Ovary (tissue), 9 donors: Measurements from ENCODE around the gene CFAP73. TPM values are rescaled to one million over a fixed set of nuclear protein-coding genes. Genes with fewer than 3 reads are reported as not detected.

Source experiments
- DNase-seq, 5 donors: peaks; one replicate each; pipeline ENCODE4 v3.0.0-alpha.2; 2019 to 2020
- H3K27ac ChIP-seq, 2 donors: fragments of 200-600 bp; one replicate each; pipeline versions ENCODE4 v1.5.1 to v1.8.0; 2019 to 2022
- H3K27me3 ChIP-seq: fragments of 200-600 bp; one replicate; pipeline ENCODE4 v1.8.0; 2022
- H3K36me3 ChIP-seq: fragments of 200-600 bp; sonication (generic); one replicate; pipeline ENCODE4 v1.5.1; 2019
- H3K4me1 ChIP-seq: one replicate; pipeline ENCODE4 v1.8.1; 2013; ENCODE audit warnings: mild to moderate bottlenecking, moderate library complexity; ENCODE audit not compliant: insufficient read depth
- H3K4me3 ChIP-seq: fragments of 200-600 bp; sonication (generic); one replicate; pipeline ENCODE4 v1.5.1; 2017
- H3K9me3 ChIP-seq, 2 donors: fragments of 200-600 bp in 1 of 2; sonication (generic) in 1 of 2; one replicate each; pipeline versions ENCODE4 v1.5.1 to v1.8.1; 2013 to 2019; ENCODE audit warnings: mild to moderate bottlenecking in 1 of 2, moderate library complexity in 1 of 2
- EP300 ChIP-seq: sonication (generic); formaldehyde crosslinking; IDR thresholded peaks from one replicate; pipeline ENCODE4 v1.6.1; 2017; ENCODE audit warnings: antibody characterized with exemption
- POLR2A ChIP-seq: fragments of 450-650 bp; IDR thresholded peaks from one replicate; pipeline ENCODE4 v1.6.1; 2017; ENCODE audit warnings: antibody characterized with exemption, mild to moderate bottlenecking, moderate library complexity
- WGBS, 3 donors: extraction: QIAGEN DNeasy Blood & Tissue Kit in 1 of 3; methylation state at CpG; one replicate each; pipeline versions ENCODE4 v1.1.5 to v1.1.7; 2013 to 2017; 5-methylcytosine and 5-hydroxymethylcytosine counted together
- intact Hi-C, 4 donors: fragments of 100-400 bp; cut with DNase I; formaldehyde crosslinking; loops; one replicate each; pipeline versions ENCODE4 v1.11.0 to v1.15.1; 2022 to 2023
- polyA plus RNA-seq, 2 donors: library from polyadenylated mRNA; stranded (reverse); fragments of 200-250 nt in 1 of 2; fragments of 350-450 nt in 1 of 2; fragmentation: Illumina TruSeq in 1 of 2; extraction: RNeasy Lipid Tissue Mini Kit (QIAGEN cat#74804) in 1 of 2; gene quantifications; one replicate each; pipeline ENCODE4 v1.2.3, GENCODE V29; 2013 to 2014
- total RNA-seq, 7 donors: library from RNA; depleted of rRNA in 2 of 7; stranded (reverse); fragments of >200 nt in 2 of 7; fragmentation: NEBNext Ultra II Directional in 3 of 7; extraction: Animal tissue kit (Norgen Biotek cat#: 25700) in 3 of 7; gene quantifications; one replicate each; pipeline versions ENCODE4 v1.1.0 to v1.2.4, GENCODE V29; 2016 to 2023
- TF ChIP-seq, protein P1 (sequence below), 3 donors: fragments of 450-650 bp in 2 of 3; fragments of 200-600 bp in 1 of 3; IDR thresholded peaks; one replicate each; pipeline versions ENCODE4 v1.5.1 to v1.8.0; 2016 to 2022; ENCODE audit warnings: antibody characterized with exemption in 3 of 3, mild to moderate bottlenecking in 1 of 3
- donor health status: DM: no; HTN: no; CAD: no; lungs with moderate emphysema.
- donor health status: DM: no; HTN: no; CAD: no.
- donor health status: Bipolar disorder and iron deficiency.
- donor health status: DM: yes; HTN: yes; CAD: no.
- donor health status: DM: no; HTN: no; CAD: no.
- donor health status: DM: yes; HTN: yes; CAD: no.

Gene CFAP73
- total and polyA plus RNA-seq, 9 donors: 0.15 to 38.3 (median 1.5) TPM; not detected in 3

DNA sequence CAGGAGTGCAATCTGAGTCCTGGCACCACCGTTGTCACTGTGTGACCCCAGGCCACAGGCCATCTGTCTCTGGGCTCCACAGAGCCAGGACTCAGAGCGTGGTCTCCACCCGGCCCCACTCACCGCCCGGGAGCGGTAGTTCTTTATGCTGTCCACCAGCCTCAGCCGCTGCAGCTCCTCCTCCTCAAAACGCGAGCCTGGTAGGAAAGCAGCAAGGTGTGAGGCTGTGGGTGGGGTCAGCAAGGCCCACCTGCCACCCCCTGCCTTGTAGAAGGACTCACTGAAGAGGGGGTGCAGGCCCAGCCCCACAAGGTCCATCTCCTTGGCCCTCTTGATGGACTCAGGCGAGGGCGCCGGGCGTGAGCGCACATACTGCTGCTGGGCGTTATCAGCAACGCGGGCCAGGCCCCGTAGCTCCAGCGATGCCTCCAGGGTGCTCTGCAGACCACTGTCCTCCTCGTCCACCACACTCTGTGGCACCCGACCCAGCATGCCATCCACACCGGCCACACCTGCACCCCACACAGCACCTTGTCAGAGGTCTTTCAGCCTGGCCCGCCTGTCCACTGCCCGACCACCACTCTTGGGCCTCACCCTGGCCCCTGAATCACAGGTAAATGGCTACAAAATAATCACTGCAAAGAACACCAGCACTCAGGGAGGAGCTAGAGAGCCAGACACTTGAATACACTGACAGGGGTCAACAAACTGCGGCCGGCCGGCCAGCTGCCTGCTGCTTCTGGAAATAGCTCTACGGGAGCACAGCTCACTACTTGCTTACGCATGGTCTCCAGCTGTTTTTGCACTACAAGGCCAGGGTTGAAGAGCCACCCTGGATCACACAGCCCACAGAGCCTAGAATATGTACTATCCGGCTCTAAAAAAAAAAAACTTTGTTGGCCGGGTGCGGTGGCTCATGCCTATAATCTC lies 16.3 kb downstream of the CFAP73 start:
- intact Hi-C loops: loop anchor here in 2 of 4 donors (5.0 to 10.0 kb wide), 2 partner anchors 113 to 121 kb away; no protein-coding TSS in a partner anchor
- Histone ChIP-seq H3K36me3 (no peaks in the 10 kb centered on the region), H3K4me3 (no peak overlapping the region), H3K9me3 (no peaks in the 10 kb centered on the region), H3K27me3 (no peaks in the 10 kb centered on the region), H3K27ac (no peak overlapping the region), H3K4me1 (no peaks in the 10 kb centered on the region)
- DNase-seq: no peak
- no peak for TF ChIP-seq EP300
- WGBS, 3 donors: 77 to 85% (median 83%) methylated on average over 32 of the region's 32 CpGs

DNA sequence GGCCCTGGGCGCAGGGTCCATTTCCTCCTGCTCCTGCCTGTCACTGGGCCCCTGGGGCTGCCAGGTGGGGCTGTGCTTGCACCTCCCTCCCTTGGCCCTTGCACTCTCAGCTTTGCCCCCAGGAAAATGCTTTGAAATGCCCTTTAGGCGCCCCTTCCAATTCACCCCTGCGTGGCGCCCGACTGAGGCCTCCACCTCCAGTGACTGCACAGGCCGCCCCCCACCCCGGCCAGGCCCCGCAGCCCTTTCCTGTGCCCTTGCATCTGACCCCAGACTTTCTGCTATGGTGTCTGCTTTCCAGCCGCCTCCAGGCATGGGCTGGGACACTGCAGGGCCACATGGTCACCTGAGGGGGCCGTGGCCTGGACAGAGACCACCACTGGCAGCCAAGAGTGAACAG lies 18.3 kb downstream of the CFAP73 start:
- DNase-seq: no peak
- 89 to 94% (median 93%) methylated on average over 10 of the region's 10 CpGs for WGBS, 3 donors
- intact Hi-C loops: loop anchor here in 2 of 4 donors (5.0 to 10.0 kb wide), 2 partner anchors 116 to 123 kb away; no protein-coding TSS in a partner anchor
- Histone ChIP-seq H3K27ac (no peak overlapping the region), H3K4me1 (no peaks in the 10 kb centered on the region), H3K27me3 (no peaks in the 10 kb centered on the region), H3K9me3 (no peaks in the 10 kb centered on the region), H3K4me3 (no peak overlapping the region), H3K36me3 (no peaks in the 10 kb centered on the region)
- TF ChIP-seq, protein P1, sequence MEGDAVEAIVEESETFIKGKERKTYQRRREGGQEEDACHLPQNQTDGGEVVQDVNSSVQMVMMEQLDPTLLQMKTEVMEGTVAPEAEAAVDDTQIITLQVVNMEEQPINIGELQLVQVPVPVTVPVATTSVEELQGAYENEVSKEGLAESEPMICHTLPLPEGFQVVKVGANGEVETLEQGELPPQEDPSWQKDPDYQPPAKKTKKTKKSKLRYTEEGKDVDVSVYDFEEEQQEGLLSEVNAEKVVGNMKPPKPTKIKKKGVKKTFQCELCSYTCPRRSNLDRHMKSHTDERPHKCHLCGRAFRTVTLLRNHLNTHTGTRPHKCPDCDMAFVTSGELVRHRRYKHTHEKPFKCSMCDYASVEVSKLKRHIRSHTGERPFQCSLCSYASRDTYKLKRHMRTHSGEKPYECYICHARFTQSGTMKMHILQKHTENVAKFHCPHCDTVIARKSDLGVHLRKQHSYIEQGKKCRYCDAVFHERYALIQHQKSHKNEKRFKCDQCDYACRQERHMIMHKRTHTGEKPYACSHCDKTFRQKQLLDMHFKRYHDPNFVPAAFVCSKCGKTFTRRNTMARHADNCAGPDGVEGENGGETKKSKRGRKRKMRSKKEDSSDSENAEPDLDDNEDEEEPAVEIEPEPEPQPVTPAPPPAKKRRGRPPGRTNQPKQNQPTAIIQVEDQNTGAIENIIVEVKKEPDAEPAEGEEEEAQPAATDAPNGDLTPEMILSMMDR (IDR thresholded peaks at IDR 0.05): no peak
- no peak for TF ChIP-seq POLR2A
- TF ChIP-seq EP300: no peak

DNA sequence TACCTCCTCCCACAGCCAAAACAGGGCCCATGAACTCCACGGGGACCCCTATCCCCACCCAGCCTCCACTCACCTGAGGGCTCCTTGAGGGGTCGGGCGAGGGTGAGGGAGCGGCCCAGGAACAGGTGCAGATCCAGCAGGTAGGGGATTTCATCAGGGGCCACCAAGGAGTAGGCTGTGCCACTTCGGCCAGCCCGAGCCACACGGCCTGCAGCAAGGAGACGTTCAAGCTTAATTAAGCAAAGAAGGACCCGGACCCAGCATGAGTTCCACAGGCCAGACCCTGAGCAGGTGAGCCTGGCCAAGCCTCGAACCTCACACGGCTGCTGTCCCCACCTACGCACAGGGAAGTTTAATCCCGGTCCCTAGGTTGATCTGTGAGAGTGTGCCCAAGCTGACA lies 20.2 kb downstream of the CFAP73 start:
- 93 to 94% (median 94%) methylated on average over 12 to 13 of the region's 13 CpGs for WGBS, 3 donors
- H3K36me3 ChIP-seq: no peaks in the 10 kb centered on the region
- H3K27ac ChIP-seq: no peak overlapping the region
- no peak for TF ChIP-seq EP300
- TF ChIP-seq, protein P1 (IDR thresholded peaks at IDR 0.05): no peak
- TF ChIP-seq POLR2A: no peak
- intact Hi-C loops: loop anchor here in 3 of 4 donors (5.0 to 10.0 kb wide), 3 partner anchors 117 to 265 kb away; no protein-coding TSS in a partner anchor
- no peaks in the 10 kb centered on the region for H3K27me3 ChIP-seq
- no peak for DNase-seq
- H3K4me1 ChIP-seq: peaks cover 4% of the 10 kb centered on the region
- H3K9me3 ChIP-seq: no peaks in the 10 kb centered on the region
- H3K4me3 ChIP-seq: no peak overlapping the region

DNA sequence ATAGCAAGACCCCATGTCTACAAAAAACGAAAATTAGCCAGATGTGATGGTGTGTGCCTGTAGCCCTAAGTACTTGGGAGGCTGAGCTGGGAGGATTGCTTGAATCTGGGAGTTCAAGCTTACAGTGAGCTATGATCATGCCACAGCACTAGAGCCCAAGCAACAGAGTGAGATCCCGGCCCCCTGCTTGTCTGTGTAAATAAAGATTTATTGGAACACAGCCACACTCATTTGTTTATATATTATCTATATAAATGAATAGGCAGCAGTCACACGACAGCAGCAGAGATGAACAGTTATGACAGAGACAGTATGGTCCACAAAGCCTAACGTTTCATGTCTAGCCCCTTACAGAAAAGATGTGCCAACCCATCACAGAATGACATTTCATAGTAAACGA lies 20.9 kb downstream of the CFAP73 start:
- intact Hi-C loops: loop anchor here in 2 of 4 donors (5.0 to 10.0 kb wide), 2 partner anchors 118 to 264 kb away; no protein-coding TSS in a partner anchor
- Histone ChIP-seq H3K4me3 (no peak overlapping the region), H3K4me1 (peaks cover 4% of the 10 kb centered on the region), H3K9me3 (no peaks in the 10 kb centered on the region), H3K27ac (no peak overlapping the region), H3K36me3 (no peaks in the 10 kb centered on the region), H3K27me3 (no peaks in the 10 kb centered on the region)
- WGBS, 3 donors: 93 to 96% (median 95%) methylated on average over 5 of the region's 5 CpGs
- no peak for DNase-seq
- no peak for TF ChIP-seq POLR2A
- no peak for TF ChIP-seq EP300
- TF ChIP-seq, protein P1 (IDR thresholded peaks at IDR 0.05): no peak

DNA sequence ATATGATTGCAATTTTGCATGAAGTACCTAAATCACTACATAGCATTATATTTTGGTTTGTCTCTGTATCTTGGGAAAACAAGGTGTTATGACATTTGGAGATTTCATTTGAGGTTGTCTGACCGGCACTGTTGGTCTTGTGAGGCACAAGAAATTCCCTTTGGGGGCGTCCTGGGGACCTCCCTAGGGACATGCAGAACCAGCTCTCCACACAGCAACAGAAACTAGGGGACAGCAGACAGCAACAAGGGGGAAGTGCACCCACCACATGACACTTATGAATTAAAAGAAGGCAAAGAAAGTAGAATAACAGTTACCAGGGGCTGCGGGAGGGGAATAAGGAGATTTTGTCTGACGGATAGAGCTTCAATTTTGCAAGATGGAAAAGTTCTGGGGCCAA lies 21.4 kb downstream of the CFAP73 start:
- Histone ChIP-seq H3K27me3 (no peaks in the 10 kb centered on the region), H3K27ac (no peak overlapping the region), H3K4me1 (peaks cover 4% of the 10 kb centered on the region), H3K4me3 (no peak overlapping the region), H3K36me3 (no peaks in the 10 kb centered on the region), H3K9me3 (no peaks in the 10 kb centered on the region)
- intact Hi-C loops: loop anchor here in 2 of 4 donors (5.0 to 10.0 kb wide), 2 partner anchors 119 to 264 kb away; no protein-coding TSS in a partner anchor
- DNase-seq: no peak
- no peak for TF ChIP-seq POLR2A
- TF ChIP-seq, protein P1 (IDR thresholded peaks at IDR 0.05): no peak
- TF ChIP-seq EP300: no peak
- 90 to 93% (median 91%) methylated on average over 4 of the region's 4 CpGs for WGBS, 3 donors
